ENCODE measurements around the gene ZNF783.
A peak's percentile ranks its signal among the peaks of the same experiment; 100 is the strongest.

- TF ChIP-seq CTCF (IDR thresholded peaks at IDR 0.05 in 8 of 11, conservative IDR thresholded peaks at IDR 0.05 in 3 of 11) (peak in 4 of 11 experiments; percentile 12 to 42 (median 24)), POLR2AphosphoS5 (IDR thresholded peaks at IDR 0.05) (peak; percentile 86 to 92 (median 86))
Measured at GRCh38 chr7:149284850-149285585, 23.0 kb downstream of the ZNF783 start.

Data from spleen (tissue), 7 donors.